ENCODE data around the gene TNPO2. TPM values are rescaled to one million over a fixed set of nuclear protein-coding genes. Genes with fewer than 3 reads are reported as not detected.

TNPO2 gene
- total and polyA plus RNA-seq, 2 of the 13 experiments (the other 11 are each of a cell fraction or from before 2014, with no cell fraction given), result 31.7 to 61.0 TPM

GRCh38 chr19:12736995-12737834 lies 13.5 kb upstream of the TNPO2 start, which contains the start of gene GET3 (continued):
- TF ChIP-seq HNF1B (CRISPR knock-in tag; IDR thresholded peaks at IDR 0.05) (peak; percentile 70), ZNF878 (CRISPR knock-in tag; IDR thresholded peaks at IDR 0.05) (peak; percentile 97), RXRB (CRISPR knock-in tag; IDR thresholded peaks at IDR 0.05; ENCODE audit: borderline replicate concordance) (no peak), SKIL (CRISPR knock-in tag; IDR thresholded peaks at IDR 0.05; ENCODE audit: borderline replicate concordance) (no peak), KLF11 (CRISPR knock-in tag; IDR thresholded peaks at IDR 0.05) (peak; percentile 51; the same call in 1 of the 2 replicates), RBAK (CRISPR knock-in tag; IDR thresholded peaks at IDR 0.05) (no peak), TBL1XR1 (IDR thresholded peaks at IDR 0.05; ENCODE audit: borderline replicate concordance, low read length, partially characterized antibody) (peak; percentile 19), DRAP1 (CRISPR knock-in tag; IDR thresholded peaks at IDR 0.05) (peak; percentile 8; the same call in 1 of the 2 replicates), ZNF7 (CRISPR knock-in tag; IDR thresholded peaks at IDR 0.05) (no peak), ZNF362 (CRISPR knock-in tag; IDR thresholded peaks at IDR 0.05; ENCODE audit: borderline replicate concordance) (no peak), GZF1 (CRISPR knock-in tag; IDR thresholded peaks at IDR 0.05) (no peak), ZNF629 (CRISPR knock-in tag; conservative IDR thresholded peaks at IDR 0.05) (no peak), ZNF556 (CRISPR knock-in tag; IDR thresholded peaks at IDR 0.05; ENCODE audit: borderline replicate concordance) (peak; percentile 77; the same call in 1 of the 2 replicates), ZNF775 (CRISPR knock-in tag; IDR thresholded peaks at IDR 0.05; ENCODE audit: borderline replicate concordance) (no peak), SPEN (CRISPR knock-in tag; IDR thresholded peaks at IDR 0.05; ENCODE audit: low read depth) (peak; percentile 18), IRF2 (CRISPR knock-in tag; IDR thresholded peaks at IDR 0.05) (no peak), PATZ1 (CRISPR knock-in tag; IDR thresholded peaks at IDR 0.05) (peak; percentile 41), ZNF276 (CRISPR knock-in tag; IDR thresholded peaks at IDR 0.05; ENCODE audit: low read depth) (no peak), FOSL2 (CRISPR knock-in tag; IDR thresholded peaks at IDR 0.05) (no peak), ZNF121 (CRISPR knock-in tag; IDR thresholded peaks at IDR 0.05) (no peak)
